Breast epithelium (tissue), 3 donors: ENCODE measurements around the gene NPS.

Source experiments
- POLR2AphosphoS5 ChIP-seq, 3 donors: sonication (generic); formaldehyde crosslinking; IDR thresholded peaks; one replicate each; pipeline ENCODE4 v1.6.1; 2017; ENCODE audit warnings: antibody characterized with exemption in 3 of 3
- TF ChIP-seq, protein P1 (sequence below), 3 donors: fragments of 450-650 bp; IDR thresholded peaks; one replicate each; pipeline ENCODE4 v1.5.1; 2016 to 2017; ENCODE audit warnings: antibody characterized with exemption in 3 of 3, mild to moderate bottlenecking in 3 of 3, moderate library complexity in 3 of 3

GRCh38 chr10:127532193-127532592 lies 16.9 kb upstream of the NPS start:
- TF ChIP-seq, protein P1, sequence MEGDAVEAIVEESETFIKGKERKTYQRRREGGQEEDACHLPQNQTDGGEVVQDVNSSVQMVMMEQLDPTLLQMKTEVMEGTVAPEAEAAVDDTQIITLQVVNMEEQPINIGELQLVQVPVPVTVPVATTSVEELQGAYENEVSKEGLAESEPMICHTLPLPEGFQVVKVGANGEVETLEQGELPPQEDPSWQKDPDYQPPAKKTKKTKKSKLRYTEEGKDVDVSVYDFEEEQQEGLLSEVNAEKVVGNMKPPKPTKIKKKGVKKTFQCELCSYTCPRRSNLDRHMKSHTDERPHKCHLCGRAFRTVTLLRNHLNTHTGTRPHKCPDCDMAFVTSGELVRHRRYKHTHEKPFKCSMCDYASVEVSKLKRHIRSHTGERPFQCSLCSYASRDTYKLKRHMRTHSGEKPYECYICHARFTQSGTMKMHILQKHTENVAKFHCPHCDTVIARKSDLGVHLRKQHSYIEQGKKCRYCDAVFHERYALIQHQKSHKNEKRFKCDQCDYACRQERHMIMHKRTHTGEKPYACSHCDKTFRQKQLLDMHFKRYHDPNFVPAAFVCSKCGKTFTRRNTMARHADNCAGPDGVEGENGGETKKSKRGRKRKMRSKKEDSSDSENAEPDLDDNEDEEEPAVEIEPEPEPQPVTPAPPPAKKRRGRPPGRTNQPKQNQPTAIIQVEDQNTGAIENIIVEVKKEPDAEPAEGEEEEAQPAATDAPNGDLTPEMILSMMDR (IDR thresholded peaks at IDR 0.05): no peak
- TF ChIP-seq POLR2AphosphoS5 (IDR thresholded peaks at IDR 0.05): no peak
